Stimulated activated naive B cell treated with anti-CD40 and anti-IgM and Interleukin-4, amounts not matched to agents 10 μg/mL and 1 μg/mL and 100 μg/mL, for 72 hours (primary cell): ENCODE data around the gene CAPN10.

Experiments
- ATAC-seq, 2 donors: fragments of 150-1000 bp; cut with Tn5 transposase; replicated peaks; 2 replicates each; pipeline ENCODE4 v1.10.0; 2021; ENCODE audit warnings: moderate library complexity in 1 of 2
- DNase-seq: peaks from one replicate; pipeline ENCODE4 v3.0.0; 2021
- H3K27ac Mint-ChIP-seq: one replicate; pipeline ENCODE4 v1.8.0; 2022; ENCODE audit warnings: mild to moderate bottlenecking, mixed read lengths
- H3K27me3 Mint-ChIP-seq, 2 donors: one replicate each; pipeline ENCODE4 v1.8.0; 2022; ENCODE audit warnings: mixed read lengths in 2 of 2
- H3K36me3 Mint-ChIP-seq, 2 donors: one replicate each; pipeline ENCODE4 v1.8.0; 2022; ENCODE audit warnings: mixed read lengths in 2 of 2, mild to moderate bottlenecking in 1 of 2
- H3K4me1 Mint-ChIP-seq, 2 donors: one replicate each; pipeline ENCODE4 v1.8.0; 2022; ENCODE audit warnings: mixed read lengths in 2 of 2, mild to moderate bottlenecking in 1 of 2
- H3K4me3 Mint-ChIP-seq, 2 donors: one replicate each; pipeline ENCODE4 v1.8.0; 2022; ENCODE audit warnings: mild to moderate bottlenecking in 2 of 2, mixed read lengths in 2 of 2, moderate library complexity in 1 of 2
- H3K9me3 Mint-ChIP-seq, 2 donors: one replicate each; pipeline ENCODE4 v1.8.0; 2022; ENCODE audit warnings: mixed read lengths in 2 of 2, mild to moderate bottlenecking in 1 of 2

CAPN10 gene

GRCh38 chr2:240567872-240568677, 18.5 kb upstream of the CAPN10 start, which contains the start of gene RNPEPL1:
Gene RNPEPL1, plus strand, starts transcription at chr2:240568484. Its CDS starts 103 bp downstream, at chr2:240568587.
- H3K4me3 Mint-ChIP-seq, result peak within 1 kb of the TSS; percentile 95 to 96
- H3K4me1 Mint-ChIP-seq, result peaks cover 44 to 77% of the 10 kb centered on the region in 2 donors
- peaks cover 17 to 22% of the 10 kb centered on the region in 2 donors for H3K36me3 Mint-ChIP-seq
- H3K27ac Mint-ChIP-seq, result peak within 1 kb of the TSS; percentile 94
- H3K9me3 Mint-ChIP-seq, result no peaks in the 10 kb centered on the region
- H3K27me3 Mint-ChIP-seq, result no peaks in the 10 kb centered on the region
- ATAC-seq (peak; percentile 38 to 49), DNase-seq (peak; percentile 27)

GRCh38 chr2:240568678-240569522, 17.6 kb upstream of the CAPN10 start:
- peak overlapping the region; percentile 94 for H3K27ac Mint-ChIP-seq
- ATAC-seq, result peak; percentile 4 to 22
- H3K36me3 Mint-ChIP-seq, result peaks cover 16 to 17% of the 10 kb centered on the region in 2 donors
- peaks cover 44 to 74% of the 10 kb centered on the region in 2 donors for H3K4me1 Mint-ChIP-seq
- H3K4me3 Mint-ChIP-seq, result peak overlapping the region; percentile 87 to 89
- no peaks in the 10 kb centered on the region for H3K9me3 Mint-ChIP-seq
- peak; percentile 34 for DNase-seq
- no peaks in the 10 kb centered on the region for H3K27me3 Mint-ChIP-seq

- H3K4me3 Mint-ChIP-seq, result peak overlapping the region; percentile 87 to 89
- DNase-seq, result no peak
- peaks cover 12 to 15% of the 10 kb centered on the region in 2 donors for H3K36me3 Mint-ChIP-seq
- H3K9me3 Mint-ChIP-seq, result no peaks in the 10 kb centered on the region
- peaks cover 40 to 68% of the 10 kb centered on the region in 2 donors for H3K4me1 Mint-ChIP-seq
- H3K27me3 Mint-ChIP-seq, result no peaks in the 10 kb centered on the region
- H3K27ac Mint-ChIP-seq, result no peak overlapping the region
- no peak for ATAC-seq
Measured at GRCh38 chr2:240569523-240569997, 17.0 kb upstream of the CAPN10 start.

- H3K4me3 Mint-ChIP-seq, result peak overlapping the region in 1 of 2 donors; percentile 16
- H3K4me1 Mint-ChIP-seq, result peaks cover 36 to 63% of the 10 kb centered on the region in 2 donors
Measured at GRCh38 chr2:240569998-240570530, 16.5 kb upstream of the CAPN10 start.

GRCh38 chr2:240570531-240571313, 15.8 kb upstream of the CAPN10 start:
- peak overlapping the region in 1 of 2 donors; percentile 2 for H3K4me3 Mint-ChIP-seq
- ATAC-seq (no peak), DNase-seq (no peak)
- peak overlapping the region; percentile 32 for H3K27ac Mint-ChIP-seq
- no peaks in the 10 kb centered on the region for H3K27me3 Mint-ChIP-seq
- H3K4me1 Mint-ChIP-seq, result peaks cover 30 to 56% of the 10 kb centered on the region in 2 donors
- no peaks in the 10 kb centered on the region for H3K9me3 Mint-ChIP-seq
- peaks cover 16 to 17% of the 10 kb centered on the region in 2 donors for H3K36me3 Mint-ChIP-seq

More at GRCh38 chr2:240569998-240570530, 16.5 kb upstream of the CAPN10 start:
- ATAC-seq (no peak), DNase-seq (no peak)
- Mint-ChIP-seq H3K36me3 (peaks cover 13% of the 10 kb centered on the region in 2 donors), H3K27me3 (no peaks in the 10 kb centered on the region), H3K9me3 (no peaks in the 10 kb centered on the region), H3K27ac (no peak overlapping the region)

GRCh38 chr2:240571314-240571973, 15.1 kb upstream of the CAPN10 start:
- Mint-ChIP-seq H3K9me3 (no peaks in the 10 kb centered on the region), H3K4me1 (peaks cover 29 to 49% of the 10 kb centered on the region in 2 donors), H3K27me3 (no peaks in the 10 kb centered on the region), H3K36me3 (peaks cover 17 to 18% of the 10 kb centered on the region in 2 donors), H3K27ac (no peak overlapping the region), H3K4me3 (peak overlapping the region in 1 of 2 donors; percentile 2)
- ATAC-seq (no peak), DNase-seq (no peak)

- Mint-ChIP-seq H3K4me3 (no peak overlapping the region), H3K27ac (no peak overlapping the region), H3K9me3 (no peaks in the 10 kb centered on the region), H3K4me1 (peaks cover 24 to 40% of the 10 kb centered on the region in 2 donors), H3K27me3 (no peaks in the 10 kb centered on the region), H3K36me3 (peaks cover 17 to 20% of the 10 kb centered on the region in 2 donors)
- no peak for DNase-seq
- ATAC-seq, result no peak
Measured at GRCh38 chr2:240572141-240573031, 14.1 kb upstream of the CAPN10 start.

- Mint-ChIP-seq H3K9me3 (no peaks in the 10 kb centered on the region), H3K4me3 (no peak overlapping the region), H3K27ac (no peak overlapping the region)
Measured at GRCh38 chr2:240573071-240573515, 13.4 kb upstream of the CAPN10 start.

GRCh38 chr2:240573516-240574385, 12.8 kb upstream of the CAPN10 start:
- Mint-ChIP-seq H3K27ac (no peak overlapping the region), H3K36me3 (peaks cover 21 to 25% of the 10 kb centered on the region in 2 donors), H3K4me3 (no peak overlapping the region), H3K9me3 (no peaks in the 10 kb centered on the region), H3K27me3 (no peaks in the 10 kb centered on the region), H3K4me1 (peaks cover 22 to 43% of the 10 kb centered on the region in 2 donors)
- ATAC-seq, result no peak
- no peak for DNase-seq

More at GRCh38 chr2:240573071-240573515, 13.4 kb upstream of the CAPN10 start:
- Mint-ChIP-seq H3K4me1 (peaks cover 20 to 36% of the 10 kb centered on the region in 2 donors), H3K27me3 (no peaks in the 10 kb centered on the region), H3K36me3 (peaks cover 18 to 24% of the 10 kb centered on the region in 2 donors)
- DNase-seq (no peak), ATAC-seq (no peak)

- DNase-seq, result no peak
- Mint-ChIP-seq H3K27ac (no peak overlapping the region), H3K36me3 (peaks cover 25 to 28% of the 10 kb centered on the region in 2 donors), H3K4me3 (no peak overlapping the region), H3K4me1 (peaks cover 22 to 45% of the 10 kb centered on the region in 2 donors), H3K9me3 (no peaks in the 10 kb centered on the region), H3K27me3 (no peaks in the 10 kb centered on the region)
- ATAC-seq, result no peak
Measured at GRCh38 chr2:240574386-240575100, 12.0 kb upstream of the CAPN10 start.
